SK-MEL-5 (cell line): Measurements from ENCODE around the gene GLYATL3. TPM values are rescaled to one million over a fixed set of nuclear protein-coding genes. Genes with fewer than 3 reads are reported as not detected.
"Not testable (repeated sequence)": the region's sequence is repeated elsewhere in the genome, so short reads cannot be mapped to it uniquely, and the experiment has no call there.

Experiments
- DNase-seq: peaks from one replicate; pipeline ENCODE4 v3.0.0-alpha.2; 2016; ENCODE audit warnings: low read depth, low spot score
- in situ Hi-C: cut with HindIII; loops from 2 replicates; pipeline ENCODE4 v1.10.0; 2016; ENCODE audit warnings: low sequenced_read_pairs, high pct_unique_total_duplicates, low pct_unique_long_range_greater_than_20kb
- polyA plus RNA-seq, 2 experiments: library from polyadenylated mRNA; depleted of rRNA; stranded (reverse); fragments of >200 nt; gene quantifications; 2 replicates each; pipeline ENCODE4 v1.2.3, GENCODE V29; 2015
- total RNA-seq: library from RNA; depleted of rRNA; stranded (reverse); fragments of >200 nt; shearing (Covaris generic); gene quantifications from 2 replicates; pipeline ENCODE4 v1.2.3, GENCODE V29; 2014; rRNA removed

GLYATL3 gene
- total RNA-seq, result not detected in 2 replicates
- polyA plus RNA-seq (2015; cell fraction: cytosol; rRNA removed), result not detected in 2 replicates
- polyA plus RNA-seq (2015; cell fraction: nucleus; rRNA removed), result not detected in 2 replicates

GRCh38 chr6:49499623-49500022 lies at the start of gene GLYATL3:
GLYATL3 (plus strand) TSS chr6:49499923; CDS start chr6:49511991, 12,068 bp downstream.
- in situ Hi-C loops, result no loop called here

GRCh38 chr6:49453221-49453620 lies 46.5 kb upstream of the GLYATL3 start:
- peak; percentile 16 for DNase-seq
- in situ Hi-C loops, result no loop called here

More at GRCh38 chr6:49499623-49500022, at the start of gene GLYATL3:
- no peak for DNase-seq

GRCh38 chr6:49454787-49455709 lies 44.7 kb upstream of the GLYATL3 start:
- DNase-seq, result no peak
- in situ Hi-C loops, result no loop called here

- in situ Hi-C loops, result no loop called here
- no peak for DNase-seq
These were observed 42.0 kb upstream of the GLYATL3 start for GRCh38 chr6:49457771-49458170.

- no peak for DNase-seq
- in situ Hi-C loops, result no loop called here
These were observed 37.7 kb upstream of the GLYATL3 start for GRCh38 chr6:49462071-49462470.

- in situ Hi-C loops, result no loop called here
- DNase-seq, result no peak
These were observed 37.2 kb upstream of the GLYATL3 start for GRCh38 chr6:49462599-49462926.

GRCh38 chr6:49462927-49463611 lies 36.7 kb upstream of the GLYATL3 start, which contains the start of the genes CENPQ and MMUT:
CENPQ (plus strand) TSS chr6:49463370; CDS start chr6:49470177, 6,807 bp downstream.
MMUT (minus strand) TSS chr6:49463253; CDS start chr6:49459466, 3,787 bp downstream.
- in situ Hi-C loops, result no loop called here
- peak; percentile 95 for DNase-seq

GRCh38 chr6:49463612-49463967 lies 36.1 kb upstream of the GLYATL3 start:
- no peak for DNase-seq
- in situ Hi-C loops, result no loop called here

GRCh38 chr6:49464691-49465090 lies 35.0 kb upstream of the GLYATL3 start:
- in situ Hi-C loops, result no loop called here
- no peak for DNase-seq

- in situ Hi-C loops, result no loop called here
- DNase-seq, result no peak
These were observed 31.7 kb upstream of the GLYATL3 start for GRCh38 chr6:49468042-49468441.

- in situ Hi-C loops, DNase-seq: not testable (repeated sequence)
These were observed 23.2 kb upstream of the GLYATL3 start for GRCh38 chr6:49476564-49476963.

- no peak for DNase-seq
These were observed 20.3 kb upstream of the GLYATL3 start for GRCh38 chr6:49479308-49479970.

GRCh38 chr6:49481846-49482245 lies 17.9 kb upstream of the GLYATL3 start:
- in situ Hi-C loops, DNase-seq: not testable (repeated sequence)

More at GRCh38 chr6:49479308-49479970, 20.3 kb upstream of the GLYATL3 start:
- in situ Hi-C loops, result no loop called here

GRCh38 chr6:49483380-49483779 lies 16.3 kb upstream of the GLYATL3 start:
- in situ Hi-C loops, DNase-seq: not testable (repeated sequence)

- DNase-seq, result no peak
These were observed 9.1 kb upstream of the GLYATL3 start for GRCh38 chr6:49490633-49491032.

GRCh38 chr6:49497304-49497703 lies 2.4 kb upstream of the GLYATL3 start:
- DNase-seq, result no peak
- in situ Hi-C loops, result no loop called here

More at GRCh38 chr6:49490633-49491032, 9.1 kb upstream of the GLYATL3 start:
- in situ Hi-C loops, result no loop called here

GRCh38 chr6:49499126-49499525 lies 597 bp upstream of the GLYATL3 start:
- in situ Hi-C loops, result no loop called here
- DNase-seq, result no peak

- in situ Hi-C loops, result no loop called here
- DNase-seq, result no peak
These were observed 4.9 kb downstream of the GLYATL3 start for GRCh38 chr6:49504666-49505065.
